CD4-positive, alpha-beta T cell treated with Interleukin-15 for 4 hours (primary cell): ENCODE results near the gene YARS1.
A peak's percentile ranks its signal among the peaks of the same experiment; 100 is the strongest.
"Not testable (repeated sequence)": the region's sequence is repeated elsewhere in the genome, so short reads cannot be mapped to it uniquely, and the experiment has no call there.

ENCODE experiments used
- DNase-seq: peaks from one replicate; pipeline ENCODE4 v3.0.0-alpha.2; 2020; ENCODE audit warnings: low spot score

The YARS1 gene

DNA sequence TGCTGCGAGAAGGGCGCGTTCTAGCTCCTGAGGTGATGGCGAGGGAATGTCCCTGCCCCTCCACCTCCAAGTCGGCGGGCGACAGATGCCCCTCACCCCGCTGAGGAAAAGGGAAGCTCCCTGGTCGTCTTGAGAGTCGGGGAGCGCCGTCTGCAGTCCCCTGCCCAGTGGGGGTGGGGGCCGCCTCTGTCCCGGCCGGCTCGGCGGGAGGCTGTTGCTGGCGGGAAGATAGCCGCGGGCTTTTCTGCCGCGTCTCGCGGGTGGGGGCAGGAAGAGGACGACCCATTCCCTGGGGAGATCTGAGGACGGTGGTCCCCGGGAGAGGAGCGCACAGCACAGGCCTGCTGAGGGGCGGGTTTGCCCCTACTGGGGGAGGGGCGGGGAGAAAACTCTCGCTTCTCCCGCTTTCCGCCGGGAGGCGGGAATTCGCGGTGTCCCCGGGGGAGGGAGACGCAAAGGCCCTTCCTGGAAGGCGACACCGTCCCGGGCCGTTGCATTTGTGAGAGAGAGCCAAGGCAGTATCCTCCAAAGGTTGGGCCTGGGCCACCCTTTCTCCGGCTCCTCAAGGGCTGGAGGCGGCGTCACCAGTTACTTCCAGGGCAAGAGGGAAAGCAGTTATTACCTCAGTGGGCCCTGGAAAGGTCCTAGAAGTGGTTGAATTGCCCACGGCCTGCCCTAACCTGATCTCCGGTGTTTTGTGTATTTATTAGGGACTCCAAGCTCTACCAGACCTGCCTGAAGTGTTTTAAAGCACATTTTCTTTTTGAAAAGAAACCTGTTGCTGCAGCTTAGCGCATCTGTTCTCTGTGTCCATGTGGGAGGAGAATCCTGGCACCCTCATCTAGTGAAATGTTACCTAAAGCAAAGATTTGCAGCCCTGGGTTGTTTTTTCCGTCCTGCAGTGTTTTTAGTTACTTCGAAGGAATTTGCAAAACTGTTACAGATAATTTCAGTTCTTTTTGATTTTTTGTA, 943 bp upstream of the YARS1 start:
- DNase-seq: peak; percentile 18

DNA sequence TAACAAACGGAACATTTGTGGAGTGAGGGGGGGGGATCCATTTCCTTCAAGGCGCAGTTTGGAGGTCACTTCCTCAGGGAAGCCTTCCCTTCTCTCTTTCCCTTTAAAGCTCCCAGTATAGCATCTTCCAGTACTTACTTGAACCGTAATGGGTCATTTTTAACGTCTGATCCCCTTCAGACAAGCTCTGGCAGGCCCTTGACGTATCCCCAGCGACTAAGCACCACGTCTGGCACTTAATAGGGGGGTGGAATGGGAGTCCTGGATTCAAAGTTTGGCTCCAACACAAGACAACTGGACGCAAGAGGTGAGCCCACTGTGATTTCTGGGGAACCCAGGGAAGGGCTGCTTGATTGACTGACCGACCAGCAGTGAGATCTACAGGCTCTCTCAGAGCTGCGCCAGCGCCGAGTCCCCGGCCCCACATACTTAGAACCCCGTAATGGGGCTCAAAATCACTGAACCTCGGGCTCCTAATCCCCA, 441 bp downstream of the YARS1 start:
- no peak for DNase-seq

- no peak for DNase-seq
Observed at GRCh38 chr1:32813941-32814739, 3.0 kb downstream of the YARS1 start.

DNA sequence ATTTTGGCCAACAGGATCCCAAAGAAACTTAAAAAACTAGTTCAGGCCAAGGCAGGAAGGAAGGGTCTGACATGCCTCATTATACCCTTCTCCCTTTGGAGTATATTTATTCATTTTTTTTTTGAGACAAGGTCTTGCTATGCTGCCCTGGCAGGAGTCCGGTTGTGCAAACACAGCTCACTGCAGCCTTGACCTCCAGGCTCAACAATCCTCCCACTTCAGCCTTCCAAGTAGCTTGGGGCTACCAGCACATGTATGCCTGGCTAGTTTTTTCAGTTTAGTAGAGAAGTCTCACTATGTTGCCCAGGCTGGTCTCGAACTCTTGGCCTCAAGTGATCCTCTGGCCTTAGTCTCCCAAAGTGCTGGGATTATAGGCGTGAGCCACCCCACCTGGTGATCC, 5.2 kb downstream of the YARS1 start:
- DNase-seq: no peak

DNA sequence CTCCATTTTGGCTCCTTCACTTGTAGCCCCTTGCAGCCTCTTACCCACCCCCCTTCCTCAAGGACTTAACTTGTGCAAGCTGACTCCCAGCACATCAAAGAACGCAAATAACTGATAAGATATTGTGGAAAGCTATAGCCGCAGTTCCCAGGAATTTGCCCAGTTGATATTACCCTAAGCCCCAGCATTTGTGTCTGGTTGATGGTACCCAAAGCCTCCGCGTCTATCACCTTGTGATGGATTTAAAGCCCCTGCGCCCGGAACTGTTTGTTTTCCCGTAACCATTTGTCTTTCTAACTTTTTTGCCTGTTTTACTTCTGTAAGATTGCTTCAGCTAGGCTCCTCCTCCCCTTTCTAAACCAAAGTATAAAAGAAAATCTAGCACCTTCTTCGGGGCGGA, 5.9 kb downstream of the YARS1 start:
- DNase-seq: no peak

- DNase-seq: no peak
Observed at GRCh38 chr1:32810358-32810757, 6.8 kb downstream of the YARS1 start.

GRCh38 chr1:32808580-32808979, 8.6 kb downstream of the YARS1 start:
- no peak for DNase-seq

- DNase-seq: no peak
Observed at GRCh38 chr1:32806910-32807523, 10.1 kb downstream of the YARS1 start.

GRCh38 chr1:32806290-32806689, 10.9 kb downstream of the YARS1 start:
- DNase-seq: no peak

GRCh38 chr1:32804460-32804859, 12.7 kb downstream of the YARS1 start:
- DNase-seq: not testable (repeated sequence)

DNA sequence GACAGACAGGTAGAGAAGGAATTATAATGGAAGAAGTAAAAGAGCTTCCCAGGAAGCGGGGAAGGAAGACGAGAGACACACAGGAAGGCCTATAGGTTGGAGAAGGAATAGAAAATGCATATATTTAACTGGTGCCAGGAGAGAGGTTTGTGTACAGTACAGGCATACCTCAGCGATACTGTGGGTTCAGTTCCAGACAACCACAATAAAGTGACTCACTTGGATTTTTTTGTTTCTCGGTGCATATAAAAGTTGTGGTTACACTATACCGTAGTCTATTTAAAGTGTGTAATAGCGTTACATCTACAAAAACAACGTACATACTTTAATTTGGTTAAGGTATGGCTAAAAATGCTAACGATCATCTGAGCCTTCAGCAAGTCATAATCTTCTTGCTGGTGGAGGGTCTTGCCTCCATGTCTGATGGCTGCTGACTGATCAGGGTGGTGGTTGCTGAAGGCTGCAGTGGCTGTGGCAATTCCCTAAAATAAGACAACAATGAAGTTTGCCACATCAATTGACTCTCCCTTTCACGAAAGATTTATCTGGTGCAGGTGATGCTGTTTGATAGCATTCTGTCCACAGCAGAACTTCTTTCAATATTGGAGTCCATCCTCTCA, 16.0 kb downstream of the YARS1 start:
- peak; percentile 82 for DNase-seq

- DNase-seq: peak; percentile 85
Observed at GRCh38 chr1:32798679-32799416, 18.3 kb downstream of the YARS1 start.

- DNase-seq: no peak
Observed at GRCh38 chr1:32798191-32798590, 19.0 kb downstream of the YARS1 start.

- no peak for DNase-seq
Observed at GRCh38 chr1:32797456-32797855, 19.7 kb downstream of the YARS1 start.

DNA sequence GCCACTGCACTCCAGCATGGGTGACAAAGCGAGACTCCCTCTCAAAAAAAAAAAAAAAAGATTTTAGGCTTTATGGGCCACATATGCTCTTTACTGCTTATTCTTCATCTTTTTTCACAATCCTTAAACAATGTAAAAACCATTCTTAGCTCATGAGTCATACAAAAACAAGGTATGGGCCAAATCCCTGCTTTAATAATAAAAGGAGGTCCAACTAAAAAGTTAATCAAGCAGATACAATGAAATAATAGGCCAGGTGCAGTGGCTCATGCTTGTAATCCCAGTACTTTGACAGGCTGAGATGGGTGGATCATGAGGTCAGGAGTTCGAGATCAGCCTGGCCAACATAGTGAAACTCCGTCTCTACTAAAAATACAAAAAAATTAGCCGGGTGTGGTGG, 21.4 kb downstream of the YARS1 start:
- DNase-seq: not testable (repeated sequence)

- no peak for DNase-seq
Observed at GRCh38 chr1:32791881-32792280, 25.3 kb downstream of the YARS1 start.

DNA sequence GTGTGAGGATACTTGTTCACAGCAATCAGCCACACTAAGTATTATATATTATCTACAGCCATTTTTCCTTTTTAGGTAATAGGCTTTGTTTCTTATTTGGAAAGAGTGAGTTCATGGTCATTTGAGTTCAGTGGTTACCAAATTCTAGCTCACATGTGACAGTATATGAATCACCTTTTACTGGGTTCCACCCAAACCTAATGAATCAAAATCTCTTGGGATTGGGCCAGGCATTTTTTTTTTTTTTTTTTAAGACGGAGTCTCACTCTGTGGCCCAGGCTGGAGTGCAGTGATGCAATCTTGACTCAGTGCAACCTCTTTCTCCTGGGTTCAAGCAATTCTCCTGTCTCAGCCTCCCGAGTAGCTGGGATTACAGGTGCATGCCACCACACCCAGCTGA, 27.8 kb downstream of the YARS1 start:
- not testable (repeated sequence) for DNase-seq

- no peak for DNase-seq
Observed at GRCh38 chr1:32786856-32787255, 30.3 kb downstream of the YARS1 start.

DNA sequence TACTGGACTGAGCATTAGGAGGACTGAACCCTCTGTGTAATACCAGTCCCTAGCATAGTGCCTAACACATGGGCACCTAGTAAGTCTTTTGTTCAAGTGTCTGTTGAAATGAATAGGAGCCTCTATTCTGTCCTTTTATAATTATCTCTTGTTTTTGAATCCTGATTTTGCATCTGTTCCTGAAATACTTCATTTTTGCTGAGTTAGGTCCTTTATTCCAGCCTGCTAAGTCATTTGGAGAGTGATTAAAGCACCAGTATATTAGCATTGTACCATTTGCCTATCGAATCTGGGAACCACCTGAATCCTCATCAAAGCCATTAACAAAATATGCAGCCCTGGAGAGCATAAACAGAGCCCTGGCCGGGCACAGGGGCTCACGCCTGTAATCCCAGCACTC, 32.3 kb downstream of the YARS1 start:
- DNase-seq: no peak

DNA sequence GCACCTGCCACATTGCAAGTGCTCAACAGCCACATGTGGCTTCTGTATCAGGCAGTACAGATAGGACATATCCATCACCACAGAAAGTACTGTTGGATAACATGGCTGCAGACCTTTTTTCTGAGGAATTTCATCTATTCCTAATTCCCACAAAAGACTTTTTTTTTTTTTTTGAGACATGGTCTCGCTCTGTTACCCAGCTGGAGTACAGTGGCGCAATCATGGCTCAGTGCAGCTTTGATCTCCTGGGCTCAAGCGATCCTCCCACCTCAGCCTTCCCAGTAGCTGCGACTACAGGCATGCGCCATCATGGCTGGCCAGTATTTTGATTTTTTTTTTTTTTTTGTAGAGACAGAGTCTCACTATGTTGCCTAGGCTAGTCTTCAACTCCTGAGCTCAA, 33.3 kb downstream of the YARS1 start:
- DNase-seq: no peak

- DNase-seq: no peak
Observed at GRCh38 chr1:32782086-32782485, 35.1 kb downstream of the YARS1 start.
